Measurements from ENCODE around the gene SLC35G2.
"Not testable (repeated sequence)": the region's sequence is repeated elsewhere in the genome, so short reads cannot be mapped to it uniquely, and the experiment has no call there.

SLC35G2 gene
- 0 to 0.27 (median 0.04) reads per million in 4 donors for total RNA-seq

DNA sequence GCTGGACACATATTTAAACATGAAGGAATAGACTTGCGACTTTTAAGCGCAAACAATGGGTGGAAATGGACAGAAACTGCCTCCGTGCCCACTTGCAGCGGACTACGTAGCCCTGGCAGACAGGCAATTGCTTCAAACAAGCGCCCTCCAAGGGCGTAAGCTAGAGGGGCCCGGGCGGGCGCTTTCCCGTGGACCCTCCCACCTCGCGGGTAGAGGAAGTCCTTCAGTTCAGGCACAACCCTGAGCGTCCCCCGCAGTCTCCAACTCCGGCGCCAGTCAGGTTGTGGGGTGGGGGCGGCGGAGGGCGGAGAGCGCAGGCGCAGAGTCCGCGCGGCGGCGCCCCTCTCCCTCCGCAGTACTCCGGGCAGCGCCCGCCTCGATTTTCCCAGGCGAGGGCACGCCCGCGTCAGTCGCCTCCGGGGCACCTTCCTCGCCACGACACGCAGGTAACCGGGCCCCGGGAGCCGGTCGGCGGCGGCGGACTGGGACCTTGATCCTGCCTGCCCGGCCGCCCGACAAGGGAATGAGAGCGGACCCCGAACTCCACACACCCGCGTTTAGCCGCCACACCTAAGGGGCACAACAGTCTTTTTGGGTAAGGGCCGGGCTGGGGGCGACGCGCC is at the start of gene SLC35G2:
TSS of gene SLC35G2 (plus strand) at position 358 of the 623 bp plus-strand sequence. CDS start 35,335 bp downstream, outside the sequence.
- DNase-seq: peak in 4 of 5 donors; percentile 7 to 23 (median 12)

DNA sequence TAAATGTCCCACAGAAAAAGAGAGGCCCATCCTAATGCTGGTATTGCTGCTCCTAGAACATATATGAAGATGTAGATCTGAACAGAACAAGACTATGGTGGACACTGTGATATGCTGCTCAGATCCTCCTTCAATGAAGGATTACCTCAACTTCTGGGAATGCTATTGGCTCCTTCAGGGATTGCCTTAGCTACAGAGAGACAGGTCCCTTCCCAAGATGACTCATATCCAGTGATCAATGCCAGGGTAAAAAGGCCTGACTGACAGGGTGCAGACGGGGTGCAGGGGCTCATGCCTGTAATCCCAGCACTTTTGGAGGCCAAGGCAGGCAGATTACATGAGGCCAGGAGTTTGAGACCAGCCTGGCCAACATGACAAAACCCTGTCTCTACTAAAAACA is 46.2 kb upstream of the SLC35G2 start:
- no peak for DNase-seq

DNA sequence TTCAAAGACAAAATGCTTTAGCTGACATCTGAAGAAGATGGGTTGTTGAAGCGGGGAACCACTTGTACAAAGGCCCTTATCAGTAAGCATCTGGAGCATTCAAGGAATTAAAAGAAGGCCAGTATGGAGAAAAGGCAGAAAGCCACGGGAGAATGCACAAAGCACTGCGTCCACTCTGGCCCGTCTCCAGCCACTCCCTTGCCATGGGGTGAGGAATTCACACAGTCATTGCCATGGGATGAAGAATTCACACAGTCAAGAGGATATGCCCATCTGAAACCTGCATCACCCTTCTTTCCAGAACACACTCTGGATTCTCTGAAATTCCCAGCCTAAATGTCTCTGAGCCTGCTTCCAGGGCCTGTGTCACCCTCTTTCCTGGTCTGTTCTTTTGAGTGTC is 40.1 kb upstream of the SLC35G2 start:
- no peak for DNase-seq

DNA sequence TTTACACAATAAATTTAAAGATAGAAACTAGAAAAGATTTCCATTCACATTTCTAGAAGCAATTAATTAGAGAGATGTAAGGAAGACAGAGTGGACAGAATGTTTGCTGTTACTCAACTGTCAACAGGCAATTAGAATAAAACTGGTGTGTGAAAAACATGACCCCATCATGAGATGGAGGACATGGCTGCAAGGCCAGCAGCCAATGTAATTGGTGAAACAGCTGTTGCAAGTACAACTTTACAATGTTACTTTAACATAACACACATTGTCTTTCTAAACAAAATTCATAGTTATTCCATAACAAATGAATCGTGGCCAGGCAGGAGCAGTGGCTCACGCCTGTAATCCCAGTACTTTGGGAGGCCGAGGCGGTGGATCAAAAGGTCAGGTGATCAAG is 38.2 kb upstream of the SLC35G2 start:
- no peak for DNase-seq

DNA sequence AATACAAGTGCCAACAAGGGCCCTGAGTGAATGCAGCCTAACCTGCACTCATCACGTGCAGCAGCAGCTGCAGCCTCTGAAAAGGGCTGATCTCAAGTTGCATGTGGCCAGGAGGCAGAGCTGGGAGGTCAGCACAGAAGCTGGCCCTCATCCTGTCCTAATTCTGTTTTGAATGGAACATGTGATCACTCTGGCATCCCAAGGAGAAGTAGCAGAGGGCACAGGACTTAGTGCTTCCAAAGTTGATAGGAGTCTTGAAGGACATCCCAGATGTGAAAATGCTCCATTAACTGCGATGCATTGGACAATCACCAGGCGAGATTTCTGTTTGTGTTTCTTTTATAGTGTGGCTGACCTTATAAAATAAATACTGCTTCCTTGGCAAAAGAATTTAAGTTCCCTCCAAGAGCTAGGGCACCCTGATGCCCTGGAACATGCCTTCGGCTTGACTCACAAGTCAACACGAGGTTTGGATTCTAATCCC is 35.2 kb upstream of the SLC35G2 start:
- no peak for DNase-seq

DNA sequence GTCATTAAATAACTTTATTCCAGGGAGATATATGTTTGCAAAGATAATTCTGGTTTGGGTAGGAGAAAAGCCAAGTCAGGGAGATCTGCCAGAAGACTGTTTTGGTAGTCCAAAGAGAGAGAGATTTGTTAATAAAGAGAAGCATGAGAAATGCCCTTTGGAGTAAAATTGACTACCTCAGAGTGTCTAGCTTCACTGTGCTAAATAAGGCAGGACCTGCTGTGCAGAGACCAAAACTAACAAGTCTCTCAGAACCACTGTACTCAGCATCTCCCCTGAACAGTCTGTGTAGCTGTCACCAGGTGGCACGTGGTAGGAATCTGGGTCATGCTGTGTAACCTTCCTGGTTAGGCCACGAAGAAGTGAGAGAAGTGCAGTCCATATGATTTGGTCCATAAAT is 31.6 kb upstream of the SLC35G2 start:
- DNase-seq: peak in 1 of 5 donors; percentile 76

DNA sequence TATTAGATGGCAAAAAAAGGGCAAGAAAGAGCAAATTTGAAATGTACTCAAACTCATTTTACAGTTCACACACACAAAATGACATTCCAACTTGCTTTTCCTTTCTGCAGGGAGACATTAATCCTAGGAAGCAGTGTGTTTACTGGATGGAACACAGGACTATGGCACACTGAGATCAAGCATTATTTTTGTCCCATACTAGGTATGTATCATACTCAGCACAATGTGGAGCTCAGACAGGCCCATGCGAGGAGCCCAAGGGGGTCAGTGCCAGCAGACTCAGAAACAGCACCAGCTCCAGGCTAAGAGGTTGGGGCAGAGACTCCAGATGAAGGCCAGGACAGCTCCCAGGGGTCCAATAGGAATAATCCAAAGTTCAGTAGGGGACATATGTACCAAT is 30.8 kb upstream of the SLC35G2 start:
- DNase-seq: no peak

DNA sequence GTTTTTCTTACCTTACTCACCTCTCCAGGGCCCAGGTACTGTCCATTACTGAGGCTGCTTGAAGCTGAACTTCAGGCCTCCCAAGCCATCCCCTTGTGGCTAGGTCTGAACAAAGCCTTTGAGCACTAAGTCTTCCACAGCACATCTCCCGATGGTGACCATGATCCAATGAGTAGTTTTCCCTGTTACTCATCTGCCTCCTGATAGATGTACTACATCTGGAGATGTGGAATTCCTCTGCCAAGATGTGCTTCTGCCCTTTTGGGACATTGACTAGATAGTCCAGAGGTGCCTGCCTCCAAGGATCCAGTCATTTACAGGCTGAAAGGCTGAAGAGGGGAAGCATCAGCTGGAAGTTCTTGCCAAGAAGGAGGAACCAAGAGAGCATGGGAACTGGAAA is 28.9 kb upstream of the SLC35G2 start:
- DNase-seq: no peak

DNA sequence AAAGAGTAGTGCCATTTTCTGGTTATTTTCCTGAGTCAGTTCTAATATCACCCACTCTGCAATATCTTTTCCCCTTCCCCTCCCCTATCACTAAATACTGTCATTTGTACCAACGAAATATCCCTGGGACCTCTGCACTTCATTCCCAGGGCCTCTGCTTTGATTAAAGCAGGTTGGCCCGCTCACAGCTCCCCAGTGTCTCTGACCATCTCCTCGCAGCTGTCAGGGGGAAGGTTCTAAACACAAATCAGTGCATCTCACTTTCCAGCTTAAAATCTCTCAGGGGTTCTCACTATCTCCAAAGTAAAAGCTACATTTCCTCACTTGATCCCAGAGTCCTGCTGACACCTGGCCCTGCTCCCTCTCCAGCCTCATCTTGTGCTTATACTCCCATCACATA is 28.1 kb upstream of the SLC35G2 start:
- no peak for DNase-seq

DNA sequence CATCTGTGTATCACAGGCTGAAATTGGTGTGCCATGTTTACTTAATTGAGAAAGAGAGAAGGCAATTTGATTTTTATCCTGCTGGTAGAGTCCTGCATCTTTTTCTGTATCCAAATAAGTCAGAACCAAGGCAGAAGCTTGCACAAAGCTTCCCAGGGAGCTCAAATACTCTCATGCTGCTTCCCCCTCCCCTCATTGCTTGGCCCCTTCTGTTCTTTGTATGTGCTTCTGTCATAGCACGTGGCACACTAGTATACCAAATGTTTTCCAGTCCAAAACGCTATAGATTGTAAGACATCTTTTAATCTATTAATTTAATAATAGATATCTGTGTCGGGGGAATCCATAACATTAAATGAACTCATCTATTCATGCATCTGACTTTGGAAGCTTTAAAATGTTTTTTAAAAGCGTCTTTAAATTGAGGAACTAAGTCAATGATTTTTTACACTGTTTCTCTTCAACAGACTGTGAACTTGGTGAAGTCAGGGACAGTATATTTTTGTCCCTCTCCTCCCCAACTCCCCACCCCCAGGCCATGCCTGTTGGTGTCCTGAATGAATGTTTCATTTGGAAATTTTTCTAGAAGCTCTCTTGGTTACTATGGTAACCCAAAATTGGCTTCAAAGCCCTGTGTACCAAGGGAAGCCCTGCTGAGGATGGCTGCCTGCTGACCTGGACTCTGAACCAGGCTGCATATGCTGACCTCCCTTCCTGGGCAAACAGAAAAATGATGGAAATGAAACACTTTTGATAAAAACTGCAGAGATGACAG is 26.2 kb upstream of the SLC35G2 start:
- no peak for DNase-seq

DNA sequence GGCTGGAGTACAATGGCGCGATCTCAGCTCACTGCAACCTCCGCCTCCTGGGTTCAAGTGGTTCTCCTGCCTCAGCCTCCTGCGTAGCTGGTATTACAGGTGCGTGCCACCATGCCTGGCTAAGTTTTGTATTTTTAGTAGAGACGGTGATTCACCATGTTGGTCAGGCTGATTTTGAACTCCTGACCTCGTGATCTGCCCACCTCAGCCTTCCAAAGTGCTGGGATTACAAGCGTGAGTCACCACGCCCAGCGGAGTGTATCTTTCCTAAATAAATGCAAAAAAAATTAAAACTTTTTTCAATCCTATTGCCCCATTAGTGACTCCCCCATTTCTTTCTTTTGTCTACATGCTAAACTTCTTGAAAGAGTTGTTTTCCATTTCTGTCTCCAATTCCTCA is 17.8 kb upstream of the SLC35G2 start:
- not testable (repeated sequence) for DNase-seq

DNA sequence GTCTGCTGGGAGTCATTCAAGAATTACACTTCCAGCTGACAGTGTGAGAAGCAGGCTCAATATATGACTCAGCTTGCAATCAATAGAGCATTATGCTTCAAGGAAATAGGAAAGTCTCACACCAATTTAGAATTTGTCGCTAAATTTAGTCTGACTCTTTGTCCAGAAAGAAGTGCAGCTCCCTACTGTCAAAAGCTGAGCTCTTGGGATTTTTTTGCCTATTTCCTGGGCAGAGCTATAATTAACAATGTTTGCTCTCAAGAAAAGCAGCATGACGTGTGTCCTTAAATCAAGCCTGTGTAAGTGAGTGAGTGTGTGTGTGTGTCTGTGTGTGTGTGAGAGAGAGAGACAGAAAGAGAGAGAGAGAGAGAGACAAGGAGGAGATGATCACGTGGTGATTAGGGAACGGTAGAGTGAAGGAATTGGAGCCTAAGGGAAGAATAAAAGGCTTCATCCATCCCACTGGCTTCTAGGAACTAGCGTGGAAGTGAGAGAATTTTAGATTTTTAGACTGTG is 16.4 kb upstream of the SLC35G2 start:
- DNase-seq: no peak

DNA sequence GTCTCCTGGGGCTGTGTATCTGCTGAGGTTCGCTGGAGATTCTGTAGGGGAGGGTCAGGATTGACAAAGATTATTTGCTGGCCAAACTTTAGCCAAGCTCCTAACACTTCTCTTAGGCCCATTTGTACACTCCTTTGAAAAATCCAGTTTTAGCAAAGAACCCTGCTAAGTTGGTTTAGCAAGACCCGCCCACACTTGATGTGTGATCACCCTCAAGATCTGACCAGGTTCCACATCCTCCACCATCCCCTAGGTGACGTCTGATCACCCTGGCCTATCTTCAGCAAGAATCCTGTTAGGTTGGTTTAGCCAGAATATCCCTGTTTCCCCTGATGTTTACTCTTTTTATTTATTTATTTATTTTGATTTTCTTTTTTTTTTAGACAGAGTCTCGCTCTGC is 14.8 kb upstream of the SLC35G2 start:
- no peak for DNase-seq

DNA sequence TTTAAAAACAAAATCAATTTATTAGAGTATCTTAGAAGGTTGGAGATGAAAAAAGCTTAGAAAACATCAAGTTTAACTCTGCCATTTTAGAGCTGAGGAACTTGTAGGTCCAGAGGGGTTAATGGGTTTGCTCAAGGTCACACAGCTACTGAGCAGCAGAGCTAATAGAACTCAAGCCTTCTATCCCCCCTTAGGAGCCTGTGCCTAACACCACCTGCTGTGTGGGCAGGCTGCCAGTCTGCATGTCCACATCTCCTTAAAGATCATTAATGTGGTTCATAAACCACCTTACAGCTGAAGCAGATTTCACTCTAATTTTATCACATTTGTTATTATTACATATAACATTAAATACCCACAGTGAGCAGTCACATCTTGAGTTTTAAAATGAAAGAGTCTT is 14.1 kb upstream of the SLC35G2 start:
- no peak for DNase-seq

DNA sequence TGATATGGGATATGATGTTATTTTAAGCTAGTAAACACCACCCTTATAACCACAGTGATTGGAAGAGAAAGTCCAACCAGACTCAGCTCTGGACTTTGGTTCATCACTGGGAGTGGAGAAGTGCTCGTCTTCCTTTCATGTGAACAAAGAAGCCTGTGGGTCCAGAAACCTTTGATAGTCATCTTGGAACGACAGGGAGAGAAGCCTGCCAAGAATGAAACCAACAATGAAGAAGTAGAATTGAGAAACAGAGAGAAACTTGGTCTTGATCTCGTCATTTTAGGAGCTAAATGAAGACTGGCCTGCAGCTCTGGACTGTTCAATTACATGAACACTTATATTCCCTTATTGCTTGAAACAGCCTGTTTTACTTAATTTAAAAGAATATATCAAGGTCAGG is 13.1 kb upstream of the SLC35G2 start:
- DNase-seq: no peak

DNA sequence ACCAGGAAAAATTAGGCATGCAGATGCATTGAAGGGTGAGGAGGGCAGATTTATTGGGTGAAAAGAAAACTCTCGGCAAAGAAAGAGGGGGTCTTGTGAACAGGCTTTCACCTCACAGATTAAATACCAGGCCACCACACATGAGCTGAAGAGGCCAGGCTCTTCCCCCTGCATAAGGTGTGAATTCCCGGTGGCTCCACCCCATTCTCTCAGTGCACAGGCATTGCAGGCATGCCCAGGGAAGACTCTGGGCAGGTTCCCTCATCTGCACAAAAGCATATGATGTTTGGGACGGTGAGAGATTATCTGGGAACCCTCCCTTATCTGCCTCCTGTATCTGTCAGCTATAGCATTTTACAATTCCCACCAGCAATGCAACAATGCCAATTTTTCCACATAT is 7.2 kb upstream of the SLC35G2 start:
- no peak for DNase-seq

DNA sequence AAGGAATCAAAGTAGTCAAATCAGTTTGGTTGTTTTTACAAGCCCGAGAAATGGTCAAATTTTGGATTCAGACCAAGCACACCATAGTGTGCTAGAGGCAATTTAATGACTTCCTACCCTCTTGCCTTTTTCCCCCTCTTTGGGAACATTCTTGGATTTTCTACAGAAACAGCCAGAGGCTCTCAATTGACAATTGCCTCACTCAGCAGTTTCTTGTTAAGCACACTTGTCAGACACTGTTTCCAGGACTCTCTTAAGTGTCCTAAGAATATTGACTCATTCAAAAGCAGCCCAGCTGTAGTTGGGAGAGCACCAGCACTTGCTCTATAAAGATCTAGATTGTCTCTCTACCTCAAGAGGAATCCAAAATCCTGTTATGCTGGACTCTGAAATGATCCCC is 1.5 kb upstream of the SLC35G2 start:
- DNase-seq: no peak

DNA sequence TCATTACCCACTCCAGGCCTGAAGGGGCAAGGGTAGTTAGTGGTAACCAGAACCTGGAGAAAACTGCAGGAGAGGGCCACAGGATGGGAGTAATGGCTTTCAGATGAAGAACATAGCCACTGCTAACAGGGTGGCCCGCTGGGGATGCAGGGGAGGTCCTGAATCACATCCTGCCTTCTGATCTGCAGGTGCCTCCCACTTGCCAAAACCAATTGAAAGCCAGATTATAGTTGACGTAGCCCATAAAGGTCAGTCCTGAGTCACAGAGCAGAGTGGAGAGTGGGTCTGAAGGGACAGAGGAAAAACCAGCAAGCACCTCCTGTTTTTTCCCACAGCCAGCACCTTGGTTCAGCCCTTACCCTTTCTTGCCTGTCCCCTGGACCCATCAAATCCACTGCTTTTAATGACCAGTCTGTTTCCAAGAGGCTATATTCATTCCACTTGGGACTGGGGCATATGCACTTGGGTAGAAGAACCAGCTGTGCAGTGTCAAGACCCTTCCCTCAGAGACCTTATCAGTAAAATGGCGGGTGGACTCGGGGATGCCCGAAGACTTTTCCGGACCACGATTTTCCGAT is 646 bp upstream of the SLC35G2 start:
- peak in 1 of 5 donors; percentile 60 for DNase-seq

DNA sequence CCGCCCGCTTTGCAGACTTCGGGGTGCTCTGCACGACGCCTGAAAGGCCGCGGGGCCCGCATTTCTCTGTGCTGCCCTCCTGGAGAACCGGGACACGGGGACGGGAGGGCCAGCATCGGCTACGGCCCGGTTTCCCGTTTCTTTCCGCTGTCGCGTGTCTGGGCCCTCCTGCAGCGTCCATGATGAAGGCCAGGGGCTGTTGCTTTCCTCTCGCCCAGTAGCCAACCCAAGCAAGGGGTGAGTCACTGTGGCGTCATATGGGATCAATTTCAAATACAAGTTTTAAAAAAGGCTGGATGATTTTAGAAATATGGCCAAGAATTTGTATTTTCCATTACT is 435 bp downstream of the SLC35G2 start:
- DNase-seq: no peak

DNA sequence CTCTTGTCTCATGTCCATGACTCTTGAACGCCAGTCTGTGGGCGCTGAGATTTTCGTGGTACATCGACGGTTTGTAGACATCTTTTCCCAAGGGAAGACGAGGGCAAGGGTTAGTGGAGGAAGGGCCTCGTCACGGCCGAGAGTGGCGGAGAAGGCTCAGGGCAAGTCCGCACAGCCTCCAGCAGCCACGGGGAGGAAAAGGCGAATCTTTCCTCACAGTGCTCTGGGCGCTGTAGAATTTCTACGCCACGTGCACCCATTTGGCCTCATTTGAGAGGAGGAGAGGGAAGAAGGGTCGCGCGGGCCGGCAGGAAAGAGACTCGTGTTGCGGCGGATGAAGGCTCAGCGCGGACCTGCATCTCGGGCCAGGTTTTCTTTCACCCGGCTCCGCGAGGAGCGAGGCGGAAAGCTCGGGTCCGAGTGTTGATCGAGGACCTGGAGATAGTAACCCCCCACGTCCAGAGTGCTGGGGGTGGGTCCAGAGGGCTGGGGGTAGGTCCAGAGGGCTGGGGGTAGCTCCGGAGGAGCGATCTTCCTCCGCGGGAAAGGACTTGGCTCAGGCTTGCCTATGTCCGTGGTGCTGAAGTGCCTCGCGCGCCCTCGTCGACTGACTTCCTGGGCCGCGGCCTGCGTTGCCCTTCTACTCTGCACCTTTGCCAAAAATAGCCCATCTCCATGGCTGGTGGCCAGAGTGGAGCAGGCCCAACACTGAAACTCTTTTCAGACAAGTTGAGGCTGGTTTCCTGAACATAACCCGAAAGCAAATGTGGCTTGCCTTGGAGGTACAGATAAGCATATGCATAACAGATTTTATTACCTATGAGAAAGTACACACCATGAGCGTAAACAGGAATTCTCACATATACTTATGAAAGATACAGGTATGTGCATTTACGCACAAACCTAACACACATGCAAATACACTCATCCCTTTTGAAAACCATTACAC is 1.1 kb downstream of the SLC35G2 start:
- peak in 3 of 5 donors; percentile 6 to 28 (median 17) for DNase-seq

DNA sequence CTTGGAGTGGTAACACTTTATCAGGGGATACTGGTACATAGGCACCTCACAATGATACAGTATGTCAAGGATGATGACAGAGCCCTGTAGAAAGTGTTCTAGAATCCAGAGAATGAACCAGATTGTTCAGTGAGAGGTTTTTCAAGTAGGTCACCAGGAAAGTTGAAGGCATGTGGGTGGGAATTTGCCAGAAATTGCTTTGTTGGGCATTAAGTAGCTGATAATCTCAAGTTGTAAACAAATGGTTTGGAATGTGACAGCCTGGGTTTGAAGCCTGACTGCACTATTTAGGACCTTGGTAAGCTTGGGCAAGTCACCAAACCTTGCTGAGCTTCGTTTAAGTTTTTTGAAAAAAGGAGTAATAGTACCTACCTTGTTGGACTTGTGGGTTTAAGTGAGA is 12.5 kb downstream of the SLC35G2 start:
- DNase-seq: no peak

DNA sequence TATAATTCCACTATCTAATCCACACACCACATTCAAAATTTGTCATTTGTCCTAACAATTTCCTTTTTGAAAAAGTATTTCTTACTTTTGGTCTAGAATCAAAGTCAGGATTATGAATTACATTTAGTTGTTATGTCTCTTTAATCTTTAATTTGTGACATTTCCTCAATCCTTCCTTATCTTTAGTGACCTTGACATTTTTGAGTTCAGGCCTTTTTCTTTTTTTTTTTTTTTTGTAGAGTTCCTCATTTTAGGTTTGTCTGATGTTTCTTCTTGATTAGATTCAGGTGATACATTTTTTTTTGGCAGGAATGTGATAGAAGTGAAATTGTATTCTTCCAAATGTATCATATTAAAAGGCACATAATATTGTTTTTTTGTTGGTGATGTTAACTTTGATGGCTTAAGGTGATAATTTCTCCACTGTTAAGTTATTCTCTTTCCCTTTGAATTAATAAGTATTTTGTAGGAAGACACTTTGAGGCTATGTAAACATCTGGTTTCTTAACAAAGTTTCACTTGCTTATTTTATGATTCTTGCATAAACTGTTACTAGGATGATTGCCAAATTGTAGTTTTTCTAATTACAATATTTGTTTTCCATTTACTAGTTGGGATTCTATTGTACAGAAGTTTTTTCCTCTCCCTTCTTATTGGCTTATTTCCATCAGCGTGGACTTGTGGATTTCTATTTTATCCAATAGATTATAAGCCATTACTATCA is 16.3 kb downstream of the SLC35G2 start:
- DNase-seq: no peak
